Measurements from ENCODE around the gene GPR179.

- TF ChIP-seq CTCF (IDR thresholded peaks at IDR 0.05) (no peak), POLR2A (IDR thresholded peaks at IDR 0.05) (no peak)
Measured at GRCh38 chr17:38339891-38340290, 3.9 kb downstream of the GPR179 start.

All from ovary (tissue), 3 donors.